LNCaP clone FGC (cell line): ENCODE measurements around the gene SPA17.

Experiments
- DNase-seq: peaks from one replicate; pipeline ENCODE4 v3.0.0-alpha.2; 2011; ENCODE audit warnings: low read depth
- H3K4me3 ChIP-seq: 2 replicates; pipeline ENCODE4 v1.5.1; 2011; ENCODE audit warnings: mild to moderate bottlenecking, low read depth, low read length, control low read depth
- CTCF ChIP-seq: IDR thresholded peaks from 2 replicates; pipeline ENCODE4 v1.5.1; 2012; ENCODE audit warnings: mild to moderate bottlenecking; ENCODE audit not compliant: control insufficient read depth, insufficient read depth; ENCODE audit errors: extremely low read depth

The SPA17 gene

GRCh38 chr11:124639186-124639585 is 34.5 kb upstream of the SPA17 start:
- TF ChIP-seq CTCF: no peak
- H3K4me3 ChIP-seq: no peak overlapping the region
- no peak for DNase-seq

GRCh38 chr11:124640666-124641065 is 33.0 kb upstream of the SPA17 start:
- H3K4me3 ChIP-seq: no peak overlapping the region
- no peak for DNase-seq
- TF ChIP-seq CTCF: no peak

GRCh38 chr11:124642628-124643027 is 31.1 kb upstream of the SPA17 start:
- TF ChIP-seq CTCF: no peak
- DNase-seq: no peak
- H3K4me3 ChIP-seq: no peak overlapping the region

- no peak for TF ChIP-seq CTCF
Measured at GRCh38 chr11:124643042-124643604, 30.6 kb upstream of the SPA17 start.

GRCh38 chr11:124643605-124644425 is 29.9 kb upstream of the SPA17 start:
- DNase-seq: no peak
- no peak overlapping the region for H3K4me3 ChIP-seq
- TF ChIP-seq CTCF: no peak

More at GRCh38 chr11:124643042-124643604, 30.6 kb upstream of the SPA17 start:
- no peak overlapping the region for H3K4me3 ChIP-seq
- DNase-seq: no peak

- no peak for DNase-seq
- TF ChIP-seq CTCF: peak; percentile 80
- no peak overlapping the region for H3K4me3 ChIP-seq
Measured at GRCh38 chr11:124644426-124645280, 29.1 kb upstream of the SPA17 start.
